SHP77 (cell line): ENCODE data around the gene CPNE5.

Source experiments
- DNase-seq, 2 experiments: peaks; one replicate each; lab custom pipeline; 2025; lab: John Stamatoyannopoulos, UW

CPNE5 gene

DNA sequence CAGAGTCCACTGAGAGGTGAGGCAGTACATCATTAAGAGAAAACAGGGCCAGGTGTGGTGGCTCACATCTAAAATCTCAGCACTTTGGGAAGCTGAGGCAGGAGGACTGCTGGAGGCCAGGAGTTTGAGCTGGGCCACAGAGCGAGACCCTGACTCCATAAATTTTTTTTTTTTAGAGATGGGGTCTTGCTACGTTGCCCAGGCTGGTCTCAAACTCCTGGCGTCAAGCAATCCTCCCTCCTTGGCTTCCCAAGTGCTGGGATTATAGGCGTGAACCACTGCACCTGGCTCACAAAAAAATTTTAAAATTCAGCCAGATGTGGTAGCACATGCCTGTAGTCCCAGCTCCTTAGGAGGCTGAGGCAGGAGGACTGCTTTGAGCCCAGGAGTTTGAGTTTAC is 18.1 kb upstream of the CPNE5 start:
- DNase-seq = no peak

DNA sequence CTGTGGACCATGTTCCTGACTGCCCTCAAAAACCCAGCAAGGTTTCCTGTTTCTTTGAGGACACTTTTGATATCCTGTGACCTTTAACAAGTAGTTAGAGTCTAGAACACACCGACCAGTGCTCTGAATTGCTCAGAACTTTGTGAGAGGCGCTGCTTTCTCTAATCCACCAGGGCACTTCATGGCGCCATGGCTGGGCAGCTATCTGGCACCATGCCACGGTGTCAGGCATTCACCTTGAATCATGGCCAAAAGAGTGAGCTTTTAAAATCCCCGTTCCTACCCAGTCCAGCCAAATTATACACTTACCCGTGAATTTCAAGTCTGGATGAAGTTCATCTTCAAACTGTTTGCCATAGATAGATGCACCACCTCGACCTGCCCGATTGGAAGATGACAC is 17.0 kb upstream of the CPNE5 start:
- no peak for DNase-seq

DNA sequence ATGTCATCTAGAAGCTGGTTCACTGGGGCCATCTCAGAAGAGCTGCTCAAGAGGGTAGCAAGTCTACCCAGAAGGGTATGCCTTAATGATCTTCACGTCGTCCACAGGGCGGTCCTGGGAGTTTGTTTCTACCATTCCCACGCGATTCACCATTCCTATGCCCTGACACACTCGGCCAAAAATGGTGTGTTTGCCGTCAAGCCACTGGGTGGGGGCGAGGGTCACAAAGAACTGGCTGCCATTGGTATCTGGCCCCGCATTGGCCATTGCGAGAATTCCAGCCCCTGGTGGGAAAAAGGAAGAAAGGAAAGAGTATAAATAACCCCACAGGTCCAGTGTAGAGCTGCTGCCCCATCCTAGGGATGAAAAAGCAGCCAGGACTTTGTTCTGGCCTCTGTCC is 16.5 kb upstream of the CPNE5 start:
- no peak for DNase-seq

DNA sequence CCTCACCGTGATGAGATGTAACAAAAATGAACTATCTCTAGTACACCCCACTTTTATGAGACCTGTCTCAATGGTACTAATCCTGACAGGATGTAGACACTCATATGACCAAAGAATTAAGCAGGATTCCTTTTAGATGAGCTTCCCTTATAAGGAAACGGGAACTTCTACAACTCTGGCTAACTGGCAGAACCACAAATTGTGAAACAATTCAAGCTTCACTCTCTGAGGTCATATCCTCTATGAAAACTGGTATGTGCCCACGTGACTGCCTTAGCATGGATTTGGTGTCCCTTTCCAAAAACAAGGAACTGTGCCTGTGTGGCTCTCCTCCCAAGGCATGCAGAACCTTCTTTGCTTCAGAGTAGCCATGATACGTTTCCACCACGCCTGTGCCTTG is 14.1 kb upstream of the CPNE5 start:
- no peak for DNase-seq

DNA sequence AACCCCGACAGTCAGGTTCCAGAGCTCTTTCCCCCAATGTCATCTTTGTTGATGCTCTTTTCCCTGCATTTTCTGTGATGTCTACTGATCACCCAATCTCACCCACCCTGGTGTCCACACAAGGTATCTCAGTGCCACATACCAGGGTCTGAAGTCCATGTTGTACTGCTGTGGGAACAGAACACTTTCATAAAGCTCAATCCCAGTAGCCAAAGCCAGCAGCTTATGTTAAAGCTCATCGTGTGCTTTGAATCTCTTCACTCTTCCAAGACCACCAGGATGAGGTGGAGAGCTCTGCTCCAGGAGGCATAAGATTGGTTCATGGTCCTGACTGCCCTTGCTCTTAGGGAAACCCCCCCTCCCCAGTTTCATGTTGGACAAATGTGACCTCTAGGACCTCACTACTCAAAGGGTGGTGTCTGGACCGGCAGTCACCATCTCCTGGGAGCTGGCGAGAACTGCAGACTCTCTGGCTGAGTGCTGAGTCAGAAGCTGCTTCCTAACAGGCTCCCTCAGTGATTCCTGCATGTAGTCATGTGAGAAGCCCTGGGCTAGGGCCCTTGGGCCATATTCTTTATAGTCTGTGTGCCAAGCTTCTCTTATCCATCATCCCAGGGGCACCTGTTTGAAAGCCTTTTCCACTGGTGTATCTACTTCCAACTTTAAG is 13.4 kb upstream of the CPNE5 start:
- no peak for DNase-seq

DNA sequence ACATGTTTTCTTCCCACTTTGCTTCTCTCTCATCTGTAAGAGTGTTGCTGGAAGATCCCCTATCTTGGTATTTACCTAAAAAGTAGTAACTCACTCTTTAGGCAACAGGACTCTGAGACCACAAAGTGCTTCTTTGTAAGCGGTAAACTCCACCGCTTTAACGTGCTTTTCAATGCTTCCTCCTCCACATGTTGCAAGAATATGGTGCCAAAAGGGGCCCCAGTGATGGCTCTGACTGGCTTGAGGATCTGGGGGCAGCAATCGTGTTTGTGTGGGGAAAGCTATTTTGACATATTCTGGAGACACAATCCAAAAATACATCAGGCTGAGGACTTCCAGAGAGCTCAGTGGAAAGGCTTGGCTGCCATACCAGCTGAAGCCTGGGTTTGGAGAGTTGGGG is 12.4 kb upstream of the CPNE5 start:
- DNase-seq = no peak

DNA sequence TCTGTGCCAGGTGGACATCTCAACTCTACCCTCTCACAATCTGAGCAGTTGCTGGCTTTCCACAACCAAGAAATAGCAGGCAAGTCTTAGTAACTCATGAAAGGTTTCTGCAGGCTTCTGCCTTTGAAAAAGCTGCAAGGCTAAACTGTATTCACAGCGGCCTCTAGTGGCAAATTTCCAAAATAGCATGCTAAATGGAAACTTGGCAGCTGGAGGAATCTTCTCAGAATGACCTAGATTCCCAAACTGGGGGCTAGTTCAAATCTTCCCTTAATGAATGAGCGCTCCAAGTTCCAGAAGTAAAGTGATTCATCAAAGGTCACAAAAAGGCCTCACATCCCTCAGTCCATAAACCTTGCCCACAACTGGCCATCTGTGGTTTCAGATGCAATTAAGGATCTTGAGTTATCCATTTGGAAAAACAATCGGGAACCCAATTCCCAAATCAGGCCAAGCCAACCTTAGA is 11.9 kb upstream of the CPNE5 start:
- peak; percentile 49 to 62 for DNase-seq

DNA sequence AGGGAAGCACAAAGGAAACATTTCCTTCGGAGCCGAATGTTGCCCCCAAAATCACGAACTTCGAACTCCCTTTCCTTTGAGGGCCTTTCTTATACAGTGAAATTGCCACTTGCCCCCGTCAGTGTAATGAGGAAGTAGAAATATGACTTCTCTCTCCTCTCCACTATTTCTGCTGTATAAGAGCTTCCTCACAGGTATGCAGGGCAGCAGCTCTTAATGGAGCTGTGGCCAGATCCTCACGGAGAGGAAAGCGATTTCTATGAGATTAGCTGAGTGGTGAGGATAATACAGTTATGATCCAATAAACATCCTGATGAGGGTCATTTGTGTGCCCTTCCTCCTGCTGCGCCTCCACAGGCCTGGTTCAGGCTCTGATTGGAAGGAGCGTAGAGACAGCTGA is 10.8 kb upstream of the CPNE5 start:
- no peak for DNase-seq

DNA sequence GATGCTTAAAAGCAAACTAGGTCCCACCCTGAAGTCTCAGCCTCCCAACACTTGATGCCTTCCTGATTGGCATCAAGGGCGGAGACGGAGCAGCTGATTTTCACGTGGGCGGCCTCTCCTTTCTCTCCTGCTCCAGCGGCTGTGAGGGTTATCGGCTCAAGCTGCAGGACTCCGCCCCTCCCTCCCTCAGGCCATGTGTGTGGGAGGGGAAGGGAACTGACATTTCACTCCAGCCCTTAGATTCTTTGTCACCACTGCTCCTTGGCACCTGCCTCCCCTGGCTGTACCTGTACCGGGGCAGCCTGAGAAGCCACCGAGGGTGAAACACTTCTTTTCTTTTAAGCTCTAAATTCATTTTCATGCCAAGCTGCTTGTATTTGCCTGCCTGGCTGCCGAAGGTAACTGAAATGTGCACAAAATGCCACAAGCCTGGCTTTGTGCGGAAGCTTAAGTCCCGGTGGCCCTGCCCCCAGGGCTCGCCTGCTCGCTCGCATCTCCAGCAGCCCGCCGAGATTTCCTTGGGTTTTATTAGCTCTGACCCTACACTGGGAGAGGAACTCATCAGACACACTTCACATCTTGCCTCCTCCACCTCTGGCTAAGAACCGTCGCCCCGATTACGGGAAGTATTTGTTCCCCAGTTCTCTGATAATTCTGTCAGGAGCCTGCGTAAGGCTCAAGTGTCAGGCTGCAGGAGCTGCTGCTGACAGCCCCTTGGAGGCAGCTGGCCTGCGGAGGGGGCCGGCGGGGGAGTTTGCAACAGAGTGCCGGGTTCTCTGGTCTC is 9.6 kb upstream of the CPNE5 start:
- DNase-seq = peak in 1 of 2 experiments; percentile 26

DNA sequence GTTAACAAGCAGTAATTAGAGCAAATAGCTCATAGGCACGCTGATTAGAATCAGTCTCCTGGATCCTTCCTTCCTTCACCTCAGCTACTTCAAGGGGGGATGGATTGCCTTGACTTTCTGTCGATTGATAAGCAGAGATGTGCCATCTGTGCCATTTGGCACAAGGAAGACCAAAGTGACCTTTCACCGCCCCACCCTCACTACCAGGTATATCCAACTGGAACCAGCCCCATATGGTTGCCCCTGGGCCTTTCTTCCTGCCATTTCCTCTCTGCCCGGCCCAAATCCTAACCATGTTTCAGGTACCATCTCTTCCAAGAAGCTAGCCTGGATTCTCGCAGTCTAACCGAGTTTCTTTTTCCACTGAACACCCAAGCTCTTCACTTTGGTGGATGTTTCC is 8.7 kb upstream of the CPNE5 start:
- DNase-seq = no peak

DNA sequence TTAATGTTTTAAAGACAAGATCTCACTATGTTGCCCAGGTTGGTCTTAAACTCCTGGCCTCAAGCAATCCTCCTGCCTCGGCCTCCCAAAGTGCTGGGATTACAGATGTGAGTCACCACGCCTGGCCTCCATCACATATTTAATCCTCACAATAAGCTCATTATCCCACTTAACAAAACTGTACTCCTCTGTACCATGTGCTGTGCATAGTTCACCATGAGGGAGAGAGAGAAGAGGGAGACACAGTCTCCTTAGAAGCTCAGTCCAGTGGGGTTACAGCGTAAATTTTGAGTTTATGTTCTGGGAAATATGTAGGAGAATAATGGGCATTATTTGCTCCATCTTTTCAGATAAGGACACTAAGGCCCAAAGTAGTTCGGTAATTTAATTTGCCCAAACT is 7.9 kb upstream of the CPNE5 start:
- no peak for DNase-seq

DNA sequence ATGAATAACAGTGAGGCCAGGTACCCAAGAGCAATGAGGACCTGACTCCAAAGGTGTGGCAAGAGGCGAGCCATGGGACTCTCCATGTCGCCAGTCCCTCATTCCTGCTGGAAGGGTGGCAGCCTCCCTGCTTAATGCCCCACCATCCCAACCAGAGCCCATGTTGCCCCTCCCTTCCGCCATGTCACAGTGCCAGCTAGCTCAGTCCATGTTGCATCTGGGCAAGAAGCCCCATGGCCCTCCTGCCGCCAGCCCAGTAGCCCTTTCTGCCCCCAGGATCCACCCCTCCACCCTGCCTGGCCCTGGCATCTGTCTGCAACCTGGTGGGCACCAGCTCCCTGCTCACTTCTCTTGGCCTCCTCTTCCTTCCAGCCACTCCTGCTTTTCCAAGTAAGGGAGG is 6.0 kb upstream of the CPNE5 start:
- no peak for DNase-seq

DNA sequence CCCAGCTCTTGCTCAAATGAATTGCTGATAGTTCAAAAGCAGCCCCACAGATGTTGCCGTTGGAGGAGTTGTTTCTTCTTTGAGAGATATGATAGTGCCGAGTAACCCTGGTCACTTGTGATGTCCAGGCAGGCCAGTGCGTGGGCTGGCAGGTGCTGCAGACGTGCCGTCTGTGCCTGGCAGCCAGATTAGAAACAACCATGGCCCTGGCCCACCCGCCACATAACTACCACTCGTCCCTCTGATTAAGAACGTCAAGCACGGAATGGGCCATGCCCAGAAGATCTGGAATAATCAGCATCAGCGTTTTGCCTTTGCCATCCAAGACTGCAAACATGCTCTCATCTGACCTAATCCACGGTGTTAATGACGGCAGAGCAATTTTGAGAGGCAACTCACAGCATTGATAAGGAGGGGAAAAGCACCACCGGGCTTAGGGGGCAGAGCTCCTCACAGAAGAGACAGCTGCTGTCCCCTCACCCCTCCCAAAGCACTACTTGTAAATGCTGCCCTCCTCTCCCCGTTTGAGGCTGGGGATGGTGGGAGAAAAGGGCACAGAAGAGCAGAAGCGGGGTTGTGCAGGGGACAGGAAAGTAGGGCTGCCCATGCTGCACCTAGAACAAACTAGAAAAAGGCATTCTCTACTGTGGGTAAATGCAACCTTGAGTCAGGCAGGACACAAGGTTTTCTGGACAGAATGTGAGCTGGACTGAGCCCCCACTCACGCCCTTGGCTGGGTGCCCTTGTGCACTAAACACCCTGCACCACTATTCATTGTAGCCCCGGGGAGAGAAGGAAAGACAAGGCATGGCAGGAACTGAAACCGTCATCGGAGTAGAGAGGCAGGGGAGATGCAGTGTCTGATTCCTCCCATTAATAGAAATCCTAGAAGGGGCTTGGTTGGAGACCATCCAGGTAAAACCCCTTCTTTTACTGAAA is 5.3 kb upstream of the CPNE5 start:
- no peak for DNase-seq

DNA sequence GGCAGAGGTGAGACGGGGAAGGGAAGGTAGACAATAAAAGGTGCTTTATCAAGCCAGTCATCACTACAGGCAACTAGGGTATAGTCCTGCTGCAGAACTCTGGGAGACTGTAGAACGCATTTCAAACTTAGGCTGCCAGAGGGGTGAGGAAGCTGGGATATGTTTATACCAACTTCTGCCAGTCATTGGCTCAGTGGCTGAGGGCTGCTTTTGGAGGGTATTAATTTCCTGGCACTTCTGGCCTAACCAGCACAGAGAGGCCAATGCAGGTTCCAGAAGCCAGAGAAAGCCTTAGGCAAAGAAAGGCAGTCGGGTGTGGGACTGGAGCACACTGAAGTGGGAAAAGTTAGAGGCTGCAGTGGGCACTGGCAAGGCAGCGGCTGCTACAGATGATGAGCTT is 3.9 kb upstream of the CPNE5 start:
- DNase-seq = no peak

DNA sequence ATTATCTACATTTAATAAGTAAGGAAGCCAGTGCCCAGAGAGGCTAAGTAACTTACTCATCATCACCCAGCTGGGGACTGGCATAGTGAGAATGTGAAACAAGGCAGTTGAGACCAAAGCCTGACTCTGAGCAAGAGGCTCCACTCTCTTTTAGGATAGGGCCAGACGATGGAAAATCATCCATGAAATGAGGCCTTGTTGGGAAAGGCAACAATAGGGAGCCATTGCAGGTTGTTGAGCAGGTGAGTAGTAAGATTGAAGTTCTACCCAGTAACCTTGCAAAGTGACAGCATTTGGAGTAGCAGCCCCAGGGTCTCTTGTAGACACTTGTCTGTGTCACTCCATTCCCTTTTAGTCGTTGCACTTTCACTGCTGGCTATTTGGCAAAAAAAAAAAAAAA is 2.5 kb upstream of the CPNE5 start:
- no peak for DNase-seq

DNA sequence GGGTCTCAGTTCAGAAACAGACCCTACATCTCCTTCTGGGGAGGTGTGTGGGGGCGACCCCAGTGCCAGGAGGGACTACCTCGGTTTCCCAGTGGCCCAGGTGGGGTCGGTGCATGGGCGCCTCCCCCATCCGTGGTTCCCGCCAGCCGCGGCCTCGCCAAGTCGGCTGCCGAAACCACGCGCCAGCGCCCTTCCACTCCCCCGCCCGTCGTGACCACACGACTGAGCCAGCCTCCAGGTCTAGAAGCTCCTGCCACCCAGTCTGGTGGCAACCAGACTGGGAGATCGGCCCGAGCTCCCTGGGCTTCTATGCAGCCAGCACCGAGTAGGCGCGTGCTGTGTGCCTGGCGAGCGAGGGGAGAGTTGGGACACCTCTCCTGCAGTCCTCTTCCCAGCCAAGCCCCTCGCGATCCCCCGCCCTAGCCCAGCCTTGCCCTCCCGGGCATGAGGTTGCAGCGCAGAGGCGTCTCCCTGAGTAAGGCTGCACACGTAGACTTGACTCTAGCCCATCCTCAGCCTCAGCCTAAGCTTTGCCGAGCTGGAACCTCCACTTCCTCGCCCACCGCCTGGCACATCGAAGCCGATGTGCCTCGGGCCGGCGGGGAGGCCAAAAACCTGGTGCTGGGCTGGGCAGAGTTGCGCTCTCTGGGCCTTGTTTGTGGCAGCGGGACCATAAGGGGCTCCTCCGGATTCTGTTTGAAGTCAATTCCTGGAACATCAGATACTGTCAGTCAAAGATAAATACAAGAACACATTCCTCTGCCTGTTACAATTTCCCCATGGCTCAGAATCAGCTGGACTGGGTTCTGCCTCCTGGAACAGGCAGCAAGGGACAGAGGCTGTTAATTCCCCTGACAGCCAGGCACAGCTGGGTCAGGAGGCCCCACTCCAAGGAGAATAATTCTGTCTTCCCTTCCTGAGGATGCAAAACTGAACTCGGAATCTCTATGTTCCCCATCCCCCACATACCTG is 1.5 kb upstream of the CPNE5 start:
- no peak for DNase-seq

DNA sequence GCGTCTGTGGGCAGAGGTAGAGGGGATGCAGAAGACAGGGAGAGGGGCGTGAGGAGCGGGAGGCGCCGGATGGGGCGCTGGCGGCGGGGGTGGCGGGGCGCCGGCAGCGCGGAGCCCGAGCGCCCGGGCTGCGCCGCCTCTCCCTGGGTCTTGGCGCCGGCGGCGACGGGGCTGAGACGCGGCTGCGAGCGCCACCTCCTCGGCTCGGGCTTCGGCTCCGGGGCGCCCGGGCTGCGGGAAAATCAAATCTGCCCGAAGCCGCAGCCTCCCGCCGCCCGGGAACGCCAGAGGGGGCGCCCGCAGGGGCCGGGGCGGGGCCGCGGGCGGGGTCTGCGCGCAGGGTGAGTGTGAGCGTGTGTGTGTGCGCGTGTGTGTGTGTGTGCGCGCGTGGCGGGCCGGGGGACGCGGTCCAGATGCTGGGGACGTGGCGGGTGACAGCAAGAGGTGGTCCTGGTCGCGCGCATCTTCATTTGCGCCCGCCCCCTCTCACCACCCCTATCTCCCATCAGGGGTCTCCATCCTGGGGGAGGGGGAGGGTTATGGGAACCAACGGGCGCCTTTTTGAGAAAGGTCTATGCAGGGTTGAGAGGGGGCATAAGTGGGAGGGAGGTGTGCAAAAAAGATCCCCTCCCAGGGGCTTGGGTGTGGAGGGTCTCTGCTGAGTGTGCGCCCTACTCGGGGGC is 646 bp upstream of the CPNE5 start:
- DNase-seq = no peak

DNA sequence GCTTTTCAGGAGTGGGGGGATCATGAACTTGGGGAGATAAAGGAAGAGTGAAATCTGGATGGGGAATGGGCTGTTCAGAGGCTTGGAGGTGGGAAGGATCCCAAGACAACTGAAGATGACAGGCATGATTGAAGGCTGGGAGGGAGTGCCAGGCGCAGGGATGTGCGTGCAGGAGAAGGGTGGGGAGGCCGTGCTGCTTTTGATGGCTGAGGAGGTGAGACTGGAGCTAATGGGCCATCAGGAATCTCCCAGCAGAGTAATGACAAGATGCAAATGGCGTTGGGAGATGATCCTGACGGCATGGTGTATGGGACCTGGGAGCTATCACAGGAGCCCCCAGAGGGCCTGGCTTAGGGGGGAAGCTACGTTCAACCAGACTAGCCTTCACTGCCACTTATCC is 1.6 kb downstream of the CPNE5 start:
- no peak for DNase-seq

DNA sequence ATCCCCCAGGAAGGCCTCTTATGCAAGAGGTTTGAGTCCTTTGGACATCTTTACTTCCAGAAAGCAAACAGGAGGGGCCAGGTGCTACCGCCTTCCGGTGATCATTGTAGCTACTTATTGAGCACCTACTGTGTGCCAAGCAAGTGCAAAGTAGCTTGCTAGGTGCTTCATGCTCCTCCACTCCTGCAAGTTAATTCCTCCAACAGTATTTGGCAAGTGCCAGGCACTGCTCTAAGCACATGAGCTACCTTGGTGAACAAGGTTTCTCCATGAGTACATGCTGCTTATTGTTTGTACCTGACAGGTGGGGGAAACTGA is 2.3 kb downstream of the CPNE5 start:
- DNase-seq = no peak

DNA sequence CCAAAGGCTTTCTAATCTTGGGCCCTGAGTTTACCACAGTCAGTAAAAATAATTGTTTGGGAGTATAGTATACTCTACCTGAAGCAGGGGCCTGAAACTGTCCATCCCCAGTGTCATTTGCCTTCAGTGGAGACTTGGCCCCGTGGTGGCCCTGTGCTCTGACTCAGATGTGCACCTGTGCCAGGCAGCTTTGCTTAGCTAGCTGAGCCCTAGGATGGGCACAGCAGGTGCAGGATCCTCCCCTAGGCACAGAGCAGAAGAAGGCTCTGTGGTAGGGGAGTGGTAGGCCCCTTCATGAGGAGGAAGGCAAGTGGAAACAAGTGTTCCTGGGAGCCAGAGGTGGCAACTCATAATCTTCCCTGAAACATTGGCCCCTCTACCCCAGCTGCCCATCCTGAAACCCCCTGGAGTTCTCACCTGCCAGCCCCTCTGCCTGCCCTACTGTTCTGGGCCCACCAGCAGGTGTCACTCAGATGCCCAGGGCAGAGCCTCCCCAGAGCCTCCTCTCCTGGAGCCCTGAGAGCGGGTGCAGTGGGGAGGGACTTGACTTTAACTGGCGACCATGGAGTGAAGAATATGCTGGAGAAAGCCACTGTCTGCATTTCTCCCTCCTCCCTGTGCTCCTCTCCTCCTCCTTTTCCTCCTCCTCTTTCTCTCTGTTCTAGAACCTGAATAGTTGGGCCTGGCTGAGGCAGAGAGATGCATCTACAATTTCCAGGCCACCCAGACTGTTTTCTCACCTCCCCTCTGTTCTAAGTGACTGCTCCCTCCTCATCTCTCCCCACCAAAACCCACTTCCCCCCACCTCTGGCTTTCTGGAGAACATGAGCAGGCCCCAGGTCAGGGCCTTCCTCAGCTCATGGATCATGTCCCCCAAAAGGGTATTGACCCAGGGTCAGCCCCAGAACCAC is 2.9 kb downstream of the CPNE5 start:
- no peak for DNase-seq
